ENCODE measurements around the gene RHEB.

The RHEB gene

GRCh38 chr7:151460474-151460855 lies 59.2 kb downstream of the RHEB start:
- peaks cover 4 to 8% of the 10 kb centered on the region in 2 donors for H3K9me3 ChIP-seq (ENCODE audit: control insufficient read depth in 1 of 2, low read length in 2 of 2)
- peaks cover 17 to 22% of the 10 kb centered on the region in 2 donors for H3K4me1 ChIP-seq (ENCODE audit: control insufficient read depth in 1 of 2, insufficient read depth in 2 of 2, low read length in 2 of 2)
- peaks cover 11 to 12% of the 10 kb centered on the region in 2 donors for H3K36me3 ChIP-seq (ENCODE audit: control insufficient read depth in 1 of 2, insufficient read depth in 2 of 2, low read length in 2 of 2)
- peak overlapping the region; percentile 88 for H3K27ac ChIP-seq (ENCODE audit: low read depth, low read length)
- H3K4me3 ChIP-seq (ENCODE audit: low read depth in 1 of 2, low read length in 2 of 2), result no peak overlapping the region
- H3K9ac ChIP-seq (ENCODE audit: low read depth in 1 of 2, low read length in 2 of 2), result peak overlapping the region; percentile 14 to 55
- no peaks in the 10 kb centered on the region for H3K27me3 ChIP-seq (ENCODE audit: control insufficient read depth in 1 of 2, insufficient read depth in 2 of 2, low read length in 2 of 2)

GRCh38 chr7:151459726-151460473 lies 59.8 kb downstream of the RHEB start:
- H3K27me3 ChIP-seq (ENCODE audit: control insufficient read depth in 1 of 2, insufficient read depth in 2 of 2, low read length in 2 of 2), result no peaks in the 10 kb centered on the region
- peak overlapping the region; percentile 88 for H3K27ac ChIP-seq (ENCODE audit: low read depth, low read length)
- H3K9me3 ChIP-seq (ENCODE audit: control insufficient read depth in 1 of 2, low read length in 2 of 2), result peaks cover 4 to 8% of the 10 kb centered on the region in 2 donors
- H3K9ac ChIP-seq (ENCODE audit: low read depth in 1 of 2, low read length in 2 of 2), result peak overlapping the region; percentile 54 to 55
- H3K36me3 ChIP-seq (ENCODE audit: control insufficient read depth in 1 of 2, insufficient read depth in 2 of 2, low read length in 2 of 2), result peaks cover 7 to 8% of the 10 kb centered on the region in 2 donors
- peaks cover 17 to 22% of the 10 kb centered on the region in 2 donors for H3K4me1 ChIP-seq (ENCODE audit: control insufficient read depth in 1 of 2, insufficient read depth in 2 of 2, low read length in 2 of 2)
- H3K4me3 ChIP-seq (ENCODE audit: low read depth in 1 of 2, low read length in 2 of 2), result peak overlapping the region; percentile 16 to 41

- H3K36me3 ChIP-seq (ENCODE audit: control insufficient read depth in 1 of 2, insufficient read depth in 2 of 2, low read length in 2 of 2), result no peaks in the 10 kb centered on the region
- no peak overlapping the region for H3K27ac ChIP-seq (ENCODE audit: low read depth, low read length)
- H3K9ac ChIP-seq (ENCODE audit: low read depth in 1 of 2, low read length in 2 of 2), result no peak overlapping the region
- H3K27me3 ChIP-seq (ENCODE audit: control insufficient read depth in 1 of 2, insufficient read depth in 2 of 2, low read length in 2 of 2), result no peaks in the 10 kb centered on the region
- H3K9me3 ChIP-seq (ENCODE audit: control insufficient read depth in 1 of 2, low read length in 2 of 2), result peaks cover 1 to 3% of the 10 kb centered on the region in 2 donors
- peaks cover 17 to 22% of the 10 kb centered on the region in 2 donors for H3K4me1 ChIP-seq (ENCODE audit: control insufficient read depth in 1 of 2, insufficient read depth in 2 of 2, low read length in 2 of 2)
- no peak overlapping the region for H3K4me3 ChIP-seq (ENCODE audit: low read depth in 1 of 2, low read length in 2 of 2)
These were observed 62.2 kb downstream of the RHEB start for GRCh38 chr7:151457534-151457933.

GRCh38 chr7:151456782-151457181 lies 62.9 kb downstream of the RHEB start:
- no peaks in the 10 kb centered on the region for H3K9me3 ChIP-seq (ENCODE audit: control insufficient read depth in 1 of 2, low read length in 2 of 2)

GRCh38 chr7:151456276-151456675 lies 63.4 kb downstream of the RHEB start:
- H3K36me3 ChIP-seq (ENCODE audit: control insufficient read depth in 1 of 2, insufficient read depth in 2 of 2, low read length in 2 of 2), result no peaks in the 10 kb centered on the region
- no peak overlapping the region for H3K9ac ChIP-seq (ENCODE audit: low read depth in 1 of 2, low read length in 2 of 2)
- peaks cover 17 to 20% of the 10 kb centered on the region in 2 donors for H3K4me1 ChIP-seq (ENCODE audit: control insufficient read depth in 1 of 2, insufficient read depth in 2 of 2, low read length in 2 of 2)

More at GRCh38 chr7:151456782-151457181, 62.9 kb downstream of the RHEB start:
- no peak overlapping the region for H3K27ac ChIP-seq (ENCODE audit: low read depth, low read length)
- no peaks in the 10 kb centered on the region for H3K27me3 ChIP-seq (ENCODE audit: control insufficient read depth in 1 of 2, insufficient read depth in 2 of 2, low read length in 2 of 2)
- H3K36me3 ChIP-seq (ENCODE audit: control insufficient read depth in 1 of 2, insufficient read depth in 2 of 2, low read length in 2 of 2), result no peaks in the 10 kb centered on the region
- H3K4me3 ChIP-seq (ENCODE audit: low read depth in 1 of 2, low read length in 2 of 2), result no peak overlapping the region
- H3K9ac ChIP-seq (ENCODE audit: low read depth in 1 of 2, low read length in 2 of 2), result no peak overlapping the region
- peaks cover 17 to 22% of the 10 kb centered on the region in 2 donors for H3K4me1 ChIP-seq (ENCODE audit: control insufficient read depth in 1 of 2, insufficient read depth in 2 of 2, low read length in 2 of 2)

GRCh38 chr7:151455690-151456089 lies 64.0 kb downstream of the RHEB start:
- Histone ChIP-seq H3K27me3 (ENCODE audit: control insufficient read depth in 1 of 2, insufficient read depth in 2 of 2, low read length in 2 of 2) (no peaks in the 10 kb centered on the region), H3K4me1 (ENCODE audit: control insufficient read depth in 1 of 2, insufficient read depth in 2 of 2, low read length in 2 of 2) (peaks cover 13 to 16% of the 10 kb centered on the region in 2 donors), H3K4me3 (ENCODE audit: low read depth in 1 of 2, low read length in 2 of 2) (no peak overlapping the region), H3K9ac (ENCODE audit: low read depth in 1 of 2, low read length in 2 of 2) (no peak overlapping the region), H3K9me3 (ENCODE audit: control insufficient read depth in 1 of 2, low read length in 2 of 2) (no peaks in the 10 kb centered on the region), H3K36me3 (ENCODE audit: control insufficient read depth in 1 of 2, insufficient read depth in 2 of 2, low read length in 2 of 2) (no peaks in the 10 kb centered on the region), H3K27ac (ENCODE audit: low read depth, low read length) (no peak overlapping the region)

More at GRCh38 chr7:151456276-151456675, 63.4 kb downstream of the RHEB start:
- Histone ChIP-seq H3K27ac (ENCODE audit: low read depth, low read length) (no peak overlapping the region), H3K4me3 (ENCODE audit: low read depth in 1 of 2, low read length in 2 of 2) (no peak overlapping the region), H3K27me3 (ENCODE audit: control insufficient read depth in 1 of 2, insufficient read depth in 2 of 2, low read length in 2 of 2) (no peaks in the 10 kb centered on the region), H3K9me3 (ENCODE audit: control insufficient read depth in 1 of 2, low read length in 2 of 2) (no peaks in the 10 kb centered on the region)

- Histone ChIP-seq H3K36me3 (ENCODE audit: control insufficient read depth in 1 of 2, insufficient read depth in 2 of 2, low read length in 2 of 2) (no peaks in the 10 kb centered on the region), H3K4me1 (ENCODE audit: control insufficient read depth in 1 of 2, insufficient read depth in 2 of 2, low read length in 2 of 2) (peaks cover 7 to 10% of the 10 kb centered on the region in 2 donors), H3K27ac (ENCODE audit: low read depth, low read length) (no peak overlapping the region), H3K9ac (ENCODE audit: low read depth in 1 of 2, low read length in 2 of 2) (no peak overlapping the region), H3K9me3 (ENCODE audit: control insufficient read depth in 1 of 2, low read length in 2 of 2) (no peaks in the 10 kb centered on the region), H3K27me3 (ENCODE audit: control insufficient read depth in 1 of 2, insufficient read depth in 2 of 2, low read length in 2 of 2) (no peaks in the 10 kb centered on the region), H3K4me3 (ENCODE audit: low read depth in 1 of 2, low read length in 2 of 2) (no peak overlapping the region)
These were observed 64.7 kb downstream of the RHEB start for GRCh38 chr7:151454932-151455530.

- Histone ChIP-seq H3K4me3 (ENCODE audit: low read depth in 1 of 2, low read length in 2 of 2) (no peak overlapping the region), H3K4me1 (ENCODE audit: control insufficient read depth in 1 of 2, insufficient read depth in 2 of 2, low read length in 2 of 2) (peaks cover 2 to 4% of the 10 kb centered on the region in 2 donors), H3K9me3 (ENCODE audit: control insufficient read depth in 1 of 2, low read length in 2 of 2) (no peaks in the 10 kb centered on the region), H3K27me3 (ENCODE audit: control insufficient read depth in 1 of 2, insufficient read depth in 2 of 2, low read length in 2 of 2) (peaks cover 0 to 4% of the 10 kb centered on the region in 2 donors), H3K9ac (ENCODE audit: low read depth in 1 of 2, low read length in 2 of 2) (no peak overlapping the region), H3K27ac (ENCODE audit: low read depth, low read length) (no peak overlapping the region), H3K36me3 (ENCODE audit: control insufficient read depth in 1 of 2, insufficient read depth in 2 of 2, low read length in 2 of 2) (no peaks in the 10 kb centered on the region)
These were observed 65.4 kb downstream of the RHEB start for GRCh38 chr7:151454305-151454704.

- no peak overlapping the region for H3K9ac ChIP-seq (ENCODE audit: low read depth in 1 of 2, low read length in 2 of 2)
- peaks cover 0 to 4% of the 10 kb centered on the region in 2 donors for H3K27me3 ChIP-seq (ENCODE audit: control insufficient read depth in 1 of 2, insufficient read depth in 2 of 2, low read length in 2 of 2)
These were observed 66.3 kb downstream of the RHEB start for GRCh38 chr7:151453326-151453791.

GRCh38 chr7:151452680-151453325 lies 66.9 kb downstream of the RHEB start:
- peaks cover 0 to 6% of the 10 kb centered on the region in 2 donors for H3K4me1 ChIP-seq (ENCODE audit: control insufficient read depth in 1 of 2, insufficient read depth in 2 of 2, low read length in 2 of 2)
- H3K9me3 ChIP-seq (ENCODE audit: control insufficient read depth in 1 of 2, low read length in 2 of 2), result no peaks in the 10 kb centered on the region
- H3K27me3 ChIP-seq (ENCODE audit: control insufficient read depth in 1 of 2, insufficient read depth in 2 of 2, low read length in 2 of 2), result peaks cover 0 to 4% of the 10 kb centered on the region in 2 donors
- no peak overlapping the region for H3K9ac ChIP-seq (ENCODE audit: low read depth in 1 of 2, low read length in 2 of 2)
- no peak overlapping the region for H3K4me3 ChIP-seq (ENCODE audit: low read depth in 1 of 2, low read length in 2 of 2)
- no peak overlapping the region for H3K27ac ChIP-seq (ENCODE audit: low read depth, low read length)
- no peaks in the 10 kb centered on the region for H3K36me3 ChIP-seq (ENCODE audit: control insufficient read depth in 1 of 2, insufficient read depth in 2 of 2, low read length in 2 of 2)

More at GRCh38 chr7:151453326-151453791, 66.3 kb downstream of the RHEB start:
- no peak overlapping the region for H3K27ac ChIP-seq (ENCODE audit: low read depth, low read length)
- H3K9me3 ChIP-seq (ENCODE audit: control insufficient read depth in 1 of 2, low read length in 2 of 2), result no peaks in the 10 kb centered on the region
- H3K4me1 ChIP-seq (ENCODE audit: control insufficient read depth in 1 of 2, insufficient read depth in 2 of 2, low read length in 2 of 2), result peaks cover 0 to 2% of the 10 kb centered on the region in 2 donors
- no peaks in the 10 kb centered on the region for H3K36me3 ChIP-seq (ENCODE audit: control insufficient read depth in 1 of 2, insufficient read depth in 2 of 2, low read length in 2 of 2)
- no peak overlapping the region for H3K4me3 ChIP-seq (ENCODE audit: low read depth in 1 of 2, low read length in 2 of 2)

Data from duodenal mucosa (tissue), 2 donors.